GM18520 (cell line): ENCODE data around the gene CARD6.
"Not testable (repeated sequence)": the region's sequence is repeated elsewhere in the genome, so short reads cannot be mapped to it uniquely, and the experiment has no call there.

Experiments
- ATAC-seq: cut with Tn5 transposase; IDR thresholded peaks from one replicate; pipeline ENCODE4 v1.9.1; 2021; ENCODE audit not compliant: unreplicated experiment

CARD6 gene, protein sequence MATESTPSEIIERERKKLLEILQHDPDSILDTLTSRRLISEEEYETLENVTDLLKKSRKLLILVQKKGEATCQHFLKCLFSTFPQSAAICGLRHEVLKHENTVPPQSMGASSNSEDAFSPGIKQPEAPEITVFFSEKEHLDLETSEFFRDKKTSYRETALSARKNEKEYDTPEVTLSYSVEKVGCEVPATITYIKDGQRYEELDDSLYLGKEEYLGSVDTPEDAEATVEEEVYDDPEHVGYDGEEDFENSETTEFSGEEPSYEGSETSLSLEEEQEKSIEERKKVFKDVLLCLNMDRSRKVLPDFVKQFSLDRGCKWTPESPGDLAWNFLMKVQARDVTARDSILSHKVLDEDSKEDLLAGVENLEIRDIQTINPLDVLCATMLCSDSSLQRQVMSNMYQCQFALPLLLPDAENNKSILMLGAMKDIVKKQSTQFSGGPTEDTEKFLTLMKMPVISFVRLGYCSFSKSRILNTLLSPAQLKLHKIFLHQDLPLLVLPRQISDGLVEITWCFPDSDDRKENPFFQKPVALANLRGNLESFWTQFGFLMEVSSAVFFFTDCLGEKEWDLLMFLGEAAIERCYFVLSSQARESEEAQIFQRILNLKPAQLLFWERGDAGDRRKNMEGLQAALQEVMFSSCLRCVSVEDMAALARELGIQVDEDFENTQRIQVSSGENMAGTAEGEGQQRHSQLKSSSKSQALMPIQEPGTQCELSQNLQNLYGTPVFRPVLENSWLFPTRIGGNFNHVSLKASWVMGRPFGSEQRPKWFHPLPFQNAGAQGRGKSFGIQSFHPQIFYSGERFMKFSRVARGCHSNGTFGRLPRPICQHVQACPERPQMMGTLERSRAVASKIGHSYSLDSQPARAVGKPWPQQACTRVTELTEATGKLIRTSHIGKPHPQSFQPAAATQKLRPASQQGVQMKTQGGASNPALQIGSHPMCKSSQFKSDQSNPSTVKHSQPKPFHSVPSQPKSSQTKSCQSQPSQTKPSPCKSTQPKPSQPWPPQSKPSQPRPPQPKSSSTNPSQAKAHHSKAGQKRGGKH

DNA sequence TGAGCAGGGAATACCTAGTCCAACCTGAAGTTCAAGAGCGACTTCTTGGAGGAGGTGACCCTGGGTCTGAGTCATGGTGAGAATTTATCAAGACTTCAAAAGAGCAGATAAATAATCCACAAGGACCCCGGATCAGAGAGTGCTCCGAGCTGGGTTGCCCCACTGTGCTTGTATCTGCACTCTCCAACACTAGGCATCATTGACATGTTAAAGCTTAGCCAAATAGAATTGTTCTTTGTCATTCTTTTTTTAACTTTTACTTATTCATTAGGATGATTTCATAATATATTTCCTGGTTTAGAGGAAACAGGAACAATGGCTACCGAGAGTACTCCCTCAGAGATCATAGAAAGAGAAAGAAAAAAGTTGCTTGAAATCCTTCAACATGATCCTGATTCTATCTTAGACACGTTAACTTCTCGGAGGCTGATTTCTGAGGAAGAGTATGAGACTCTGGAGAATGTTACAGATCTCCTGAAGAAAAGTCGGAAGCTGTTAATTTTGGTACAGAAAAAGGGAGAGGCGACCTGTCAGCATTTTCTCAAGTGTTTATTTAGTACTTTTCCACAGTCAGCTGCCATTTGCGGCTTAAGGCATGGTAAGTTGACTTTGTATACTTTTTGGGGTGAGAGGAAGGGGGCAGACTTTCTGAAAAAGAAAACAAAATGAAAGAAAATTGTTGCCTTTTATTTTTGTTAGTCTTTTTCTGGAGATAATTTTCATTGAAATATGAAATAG is at the start of gene CARD6:
CARD6 (plus strand) TSS at position 300 of the 738 bp plus-strand sequence; CDS start at position 316, 16 bp downstream.
- ATAC-seq = no peak

DNA sequence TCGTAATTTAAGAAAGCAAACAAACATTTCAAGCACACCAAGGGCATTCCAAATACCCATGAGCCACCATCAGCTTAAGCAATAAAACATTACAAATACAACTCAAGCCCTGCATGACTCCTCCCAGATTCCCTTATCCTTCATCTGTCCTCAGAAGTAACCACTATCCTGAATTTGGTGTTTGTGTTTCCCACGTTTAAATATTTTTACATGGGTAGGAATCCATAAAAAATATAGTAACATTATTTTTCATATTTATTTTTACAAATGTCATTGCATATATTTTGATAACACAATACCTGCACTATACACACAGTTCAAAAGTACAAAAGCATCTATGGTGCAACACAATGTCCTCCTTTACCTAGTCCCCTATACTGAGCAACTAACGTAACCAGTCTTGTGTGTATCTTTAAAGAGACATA is 49.4 kb upstream of the CARD6 start:
- ATAC-seq = no peak

DNA sequence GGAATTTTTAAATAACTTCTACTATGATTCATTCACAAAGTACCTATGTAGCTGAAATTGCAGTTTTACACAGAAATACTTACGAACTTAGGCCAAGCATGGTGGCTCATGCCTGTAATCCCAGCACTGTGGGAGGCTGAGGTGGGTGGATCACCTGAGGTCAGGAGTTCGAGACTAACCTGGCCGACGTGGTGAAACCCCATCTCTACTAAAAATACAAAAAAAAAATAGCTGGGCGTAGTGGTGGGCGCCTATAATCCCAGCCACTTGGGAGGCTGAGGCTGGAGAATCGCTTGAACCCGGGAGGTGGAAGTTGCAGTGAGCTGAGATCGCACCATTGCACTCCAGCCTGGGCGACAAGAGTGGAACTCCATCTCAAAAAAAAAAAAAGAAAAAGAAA is 48.5 kb upstream of the CARD6 start:
- ATAC-seq = not testable (repeated sequence)

DNA sequence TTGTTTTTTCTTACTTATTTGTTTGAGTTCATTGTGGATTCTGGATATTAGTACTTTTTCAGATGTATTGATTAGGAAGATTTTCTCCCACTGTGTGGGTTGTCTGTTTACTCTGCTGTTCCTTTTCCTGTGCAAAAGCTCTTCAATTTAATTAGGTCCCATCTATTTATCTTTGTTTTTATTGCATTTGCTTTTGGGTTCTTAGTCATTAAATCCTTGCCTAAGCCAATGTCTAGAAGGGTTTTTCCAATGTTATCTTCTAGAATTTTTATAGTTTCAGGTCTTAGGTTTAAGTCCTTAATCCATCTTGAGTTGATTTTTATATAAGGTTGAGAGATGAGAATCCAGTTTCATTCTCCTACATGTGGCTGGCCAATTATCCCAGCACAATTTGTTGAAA is 46.8 kb upstream of the CARD6 start:
- not testable (repeated sequence) for ATAC-seq

DNA sequence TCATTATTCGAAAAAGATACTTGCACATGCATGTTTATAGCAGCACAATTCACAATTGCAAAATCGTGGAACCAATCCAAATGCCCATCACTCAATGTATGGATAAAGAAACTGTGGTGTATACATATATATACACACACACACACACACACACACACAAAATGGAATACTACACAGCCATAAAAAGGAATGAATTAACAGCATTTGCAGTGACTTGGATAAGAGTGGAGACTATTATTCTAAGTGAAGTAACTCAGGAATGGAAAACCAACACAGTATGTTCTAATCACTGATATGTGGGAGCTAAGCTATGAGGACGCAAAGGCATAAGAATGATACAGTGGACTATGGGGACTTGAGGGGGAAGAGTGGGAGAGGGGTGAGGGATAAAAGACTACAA is 46.3 kb upstream of the CARD6 start:
- not testable (repeated sequence) for ATAC-seq

DNA sequence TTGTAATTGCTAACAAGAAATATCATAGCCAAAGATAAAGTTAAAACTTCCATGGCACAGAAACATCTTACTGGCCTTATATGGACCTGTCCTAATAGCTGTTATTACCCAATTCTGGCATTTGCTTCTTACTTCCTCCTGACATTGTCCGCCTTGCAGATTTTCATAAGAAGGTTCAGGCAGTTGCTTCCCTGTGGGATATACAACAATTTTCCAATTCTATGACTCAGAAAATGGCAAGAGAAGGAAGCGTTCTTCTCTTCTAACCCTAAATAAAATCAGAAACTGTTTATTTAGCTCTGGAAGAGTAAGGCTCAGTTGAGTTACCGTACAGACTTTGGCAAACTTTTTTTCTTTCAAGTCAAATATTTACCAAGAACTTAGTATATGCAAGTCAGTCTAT is 44.7 kb upstream of the CARD6 start:
- no peak for ATAC-seq

DNA sequence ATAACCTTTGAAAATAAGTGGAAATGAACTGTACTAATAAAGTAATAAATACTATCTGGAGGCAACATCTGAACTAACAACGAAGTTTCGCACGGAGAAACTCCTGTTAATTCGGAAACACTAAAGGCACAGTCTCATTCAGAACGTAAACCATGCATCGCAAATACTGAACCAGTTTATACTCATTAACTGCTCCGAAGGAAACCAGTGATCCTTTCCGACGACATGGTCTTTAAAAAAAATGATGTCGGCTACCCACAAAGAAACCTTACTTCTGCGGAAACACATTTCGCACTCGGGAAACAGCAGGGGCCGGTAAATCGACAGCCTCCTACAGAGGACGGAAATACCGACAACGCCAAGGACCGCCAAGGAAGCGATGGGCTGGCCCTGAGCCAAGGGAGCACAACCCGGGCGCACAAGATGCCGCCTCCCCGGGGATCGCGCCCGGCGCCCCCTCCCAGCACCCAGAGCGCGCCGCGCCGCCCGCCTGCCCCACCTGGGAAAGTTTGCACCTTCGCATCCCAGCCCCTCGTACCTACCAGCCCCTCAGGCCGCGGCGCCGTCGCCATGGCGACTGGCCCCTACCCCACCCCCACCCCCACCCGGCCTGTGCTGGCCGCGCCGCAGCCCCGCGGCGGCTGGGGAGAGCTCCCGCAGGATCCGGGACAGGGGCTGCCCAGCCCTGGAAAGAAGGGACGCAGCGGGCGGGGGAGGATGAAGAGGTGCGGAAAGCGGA is 43.7 kb upstream of the CARD6 start:
- peak; percentile 21 for ATAC-seq

DNA sequence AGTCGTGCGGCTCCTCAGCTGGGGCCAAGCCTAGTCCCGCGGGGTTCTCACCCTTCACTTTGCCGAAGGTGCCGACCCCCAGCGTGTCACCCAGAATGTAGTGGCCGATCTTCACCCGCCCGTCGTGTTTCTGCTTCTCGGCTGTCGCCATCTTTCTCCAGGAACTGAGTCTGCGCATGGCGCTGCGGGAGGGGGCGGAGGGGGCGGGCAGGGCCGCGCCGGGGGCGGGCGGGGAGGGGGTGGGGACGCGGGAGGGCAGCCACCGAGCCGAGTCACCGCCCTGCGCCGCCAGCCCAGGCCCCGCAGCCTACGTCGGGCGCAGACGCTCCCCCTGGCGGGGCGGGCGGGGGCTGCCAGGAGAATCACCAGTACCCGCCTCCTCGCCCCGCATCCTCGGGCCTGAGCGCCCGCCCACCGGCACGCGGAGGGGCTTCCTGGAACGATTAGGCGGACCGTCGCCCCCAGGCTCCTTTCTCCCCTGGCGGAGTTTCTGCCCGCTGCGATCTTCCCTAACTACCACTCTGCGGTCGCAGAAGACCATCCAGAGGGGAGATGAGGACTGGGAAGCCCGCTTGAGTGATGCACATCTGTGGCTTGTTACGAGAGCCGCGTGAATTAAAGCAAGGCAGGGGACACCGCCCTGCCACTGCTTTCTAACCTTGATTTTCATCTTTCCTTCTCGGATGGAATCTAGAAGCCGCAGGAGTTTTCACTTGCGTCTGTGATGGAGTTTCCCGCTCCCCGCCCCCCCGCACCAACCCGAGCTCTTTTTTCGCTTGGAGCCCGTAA is 43.0 kb upstream of the CARD6 start, which contains the start of gene PRKAA1:
PRKAA1 (minus strand) TSS at position 363 of the 789 bp plus-strand sequence; CDS start at position 178, 185 bp downstream.
- peak; percentile 99 for ATAC-seq

DNA sequence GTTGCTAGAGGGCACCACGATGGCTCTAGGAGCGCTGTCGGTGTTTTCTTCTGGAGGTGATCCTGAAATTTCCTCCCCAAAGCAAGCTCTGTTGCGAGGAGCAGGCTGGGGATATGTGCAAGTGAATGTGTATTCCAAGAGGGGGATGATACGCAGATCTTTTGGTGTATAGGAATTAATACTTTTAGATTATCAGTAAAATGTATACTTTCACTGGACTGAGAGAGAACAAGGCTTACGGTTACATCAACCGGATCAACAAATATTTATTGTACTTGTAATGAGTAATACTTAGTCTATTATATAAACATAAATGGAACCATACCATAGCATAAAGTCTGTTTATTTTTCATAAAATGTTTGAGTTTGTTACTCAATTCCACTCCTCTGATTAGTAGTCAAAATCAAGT is 42.4 kb upstream of the CARD6 start:
- no peak for ATAC-seq

DNA sequence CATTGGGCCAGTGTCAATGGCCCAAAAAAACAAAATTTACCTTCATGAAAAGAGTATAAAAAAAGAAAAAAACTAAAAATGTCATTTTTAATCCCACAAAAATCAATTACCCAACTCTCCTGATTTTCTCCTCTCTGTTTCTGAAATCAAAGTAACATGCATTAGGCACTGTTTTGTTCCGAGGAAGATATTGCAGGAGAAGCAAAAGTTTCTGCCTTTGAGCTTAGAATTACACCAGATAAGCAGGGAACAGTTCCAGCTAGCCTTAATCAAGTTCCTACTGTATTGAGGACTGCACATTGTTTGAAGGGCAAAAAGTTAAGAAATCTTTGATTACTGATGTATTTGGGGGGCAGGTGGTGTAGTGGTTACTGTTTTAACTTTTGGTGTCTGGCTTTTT is 41.9 kb upstream of the CARD6 start:
- ATAC-seq = no peak

DNA sequence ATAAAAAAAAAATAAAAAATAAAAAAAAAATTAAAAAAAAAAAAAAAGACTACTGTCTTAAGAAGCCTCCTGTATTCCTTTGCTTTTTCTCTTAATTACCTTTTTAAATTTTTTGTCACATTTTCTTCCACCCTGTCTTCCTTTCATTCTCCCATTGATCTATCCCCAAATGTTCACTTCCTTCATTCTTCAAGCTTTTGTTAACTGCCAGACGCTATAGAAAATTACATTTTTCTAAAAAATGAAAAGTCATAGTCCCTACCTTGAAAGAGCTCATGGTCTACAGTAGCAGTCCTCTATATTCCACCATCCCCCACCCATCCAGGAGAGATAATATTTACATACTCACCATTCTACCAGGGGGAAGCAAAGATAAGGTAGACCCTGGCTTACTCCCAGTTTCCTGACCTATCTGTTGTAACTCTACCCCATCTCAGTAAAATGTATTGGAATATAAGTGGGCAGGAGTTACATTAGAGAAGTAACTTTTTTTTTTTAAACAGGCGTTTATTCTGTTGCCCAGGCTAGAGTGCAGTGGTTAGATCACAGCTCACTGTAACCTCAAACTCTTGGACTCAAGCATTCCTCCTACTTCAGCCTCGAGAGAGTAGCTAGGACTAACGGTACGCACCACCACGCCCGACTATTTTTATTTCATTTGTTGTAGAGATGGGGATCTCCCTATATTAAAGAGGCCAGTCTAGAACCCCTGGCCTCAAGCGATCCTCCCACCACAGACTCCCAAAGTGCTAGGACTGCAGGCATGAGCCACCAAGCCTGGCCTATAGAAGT is 39.2 kb upstream of the CARD6 start:
- ATAC-seq = no peak

DNA sequence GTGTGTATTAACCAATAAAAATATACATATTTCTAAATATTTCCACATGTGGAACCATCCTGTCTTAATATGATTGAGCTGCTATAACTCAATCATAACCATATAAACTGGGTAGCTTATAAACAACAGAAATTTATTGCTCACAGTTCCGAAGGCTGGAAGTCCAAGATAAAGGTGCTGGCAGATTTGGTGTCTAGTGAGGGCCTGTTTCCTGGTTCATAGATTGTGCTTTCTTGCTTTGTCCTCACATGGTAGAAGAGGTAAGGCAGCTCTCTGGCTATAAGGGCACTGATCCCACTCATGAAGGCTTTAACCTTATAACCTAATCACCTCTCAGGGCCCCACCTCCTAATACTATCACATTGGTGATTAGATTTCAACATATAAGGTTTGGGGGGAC is 29.0 kb upstream of the CARD6 start:
- no peak for ATAC-seq

DNA sequence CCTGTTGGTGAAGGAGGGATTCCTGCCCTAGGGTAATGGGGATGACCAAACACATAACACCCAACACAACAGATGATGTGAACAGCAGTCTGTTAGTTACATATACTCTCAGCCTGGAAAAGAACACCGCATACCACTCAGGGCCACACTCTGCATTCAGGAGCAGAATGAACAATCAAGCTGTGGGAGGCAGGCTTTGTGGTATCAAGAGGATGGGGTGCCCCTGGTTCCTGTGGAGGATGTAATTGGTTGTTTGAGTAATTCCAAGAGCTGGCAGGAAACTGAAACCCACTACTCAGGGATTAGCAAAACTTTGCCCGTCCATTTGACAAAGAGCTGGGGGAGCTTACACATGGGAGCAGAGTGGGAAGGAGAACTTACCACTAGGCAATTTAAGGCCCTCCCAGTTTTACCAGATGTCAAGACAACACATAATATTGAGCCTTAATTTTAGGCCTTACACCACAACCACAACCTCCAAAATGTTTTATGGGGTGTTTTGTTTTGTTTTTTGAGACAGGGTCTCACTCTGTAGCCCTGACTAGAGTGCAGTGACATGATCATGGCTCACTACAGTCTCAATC is 27.4 kb upstream of the CARD6 start:
- no peak for ATAC-seq

DNA sequence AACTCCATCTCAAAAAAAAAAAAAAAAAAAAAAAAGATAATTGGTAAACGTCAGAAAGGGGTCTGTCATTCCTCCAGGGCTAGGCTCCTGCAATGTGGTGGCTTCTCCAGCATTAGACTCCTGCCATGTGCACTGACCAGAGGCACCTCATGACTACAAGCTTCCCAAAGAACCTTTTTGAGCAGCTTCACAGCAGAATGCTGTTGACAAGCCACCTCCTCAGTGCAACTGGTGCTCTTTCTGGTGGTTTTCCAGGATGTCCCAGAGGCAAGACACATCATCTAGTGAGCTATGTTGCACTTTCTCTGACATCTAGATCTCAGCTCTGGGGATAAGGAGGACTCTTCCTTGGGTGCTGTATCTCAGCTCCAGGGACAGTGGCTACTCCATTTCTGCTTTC is 17.7 kb upstream of the CARD6 start:
- no peak for ATAC-seq

DNA sequence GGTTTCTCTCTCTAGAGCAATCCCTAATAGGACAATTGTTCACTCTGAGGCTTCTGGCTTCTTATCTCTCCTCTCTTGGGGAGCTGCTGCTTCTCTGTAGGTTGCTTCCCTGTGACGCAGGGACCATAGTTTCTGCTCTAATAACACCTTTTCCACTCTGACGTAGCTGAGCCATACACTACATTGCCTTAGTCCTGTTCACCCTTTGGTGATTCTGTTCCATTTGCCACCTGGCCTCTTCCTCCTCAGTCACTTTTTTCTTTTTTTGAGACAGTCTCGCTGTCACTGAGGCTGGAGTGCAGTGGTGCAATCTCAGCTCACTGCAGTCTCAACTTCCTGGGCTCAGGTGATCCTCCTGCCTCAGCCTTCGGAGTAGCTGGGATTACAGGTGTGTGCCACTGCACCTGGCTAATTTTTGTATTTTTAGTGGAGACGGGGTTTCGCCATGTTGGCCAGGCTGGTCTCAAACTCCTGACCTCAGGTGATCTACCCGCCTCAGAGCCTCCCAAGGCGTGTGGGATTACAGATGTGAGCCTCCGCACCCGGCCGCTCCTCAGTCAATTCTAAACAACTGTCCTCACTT is 15.6 kb upstream of the CARD6 start:
- not testable (repeated sequence) for ATAC-seq

DNA sequence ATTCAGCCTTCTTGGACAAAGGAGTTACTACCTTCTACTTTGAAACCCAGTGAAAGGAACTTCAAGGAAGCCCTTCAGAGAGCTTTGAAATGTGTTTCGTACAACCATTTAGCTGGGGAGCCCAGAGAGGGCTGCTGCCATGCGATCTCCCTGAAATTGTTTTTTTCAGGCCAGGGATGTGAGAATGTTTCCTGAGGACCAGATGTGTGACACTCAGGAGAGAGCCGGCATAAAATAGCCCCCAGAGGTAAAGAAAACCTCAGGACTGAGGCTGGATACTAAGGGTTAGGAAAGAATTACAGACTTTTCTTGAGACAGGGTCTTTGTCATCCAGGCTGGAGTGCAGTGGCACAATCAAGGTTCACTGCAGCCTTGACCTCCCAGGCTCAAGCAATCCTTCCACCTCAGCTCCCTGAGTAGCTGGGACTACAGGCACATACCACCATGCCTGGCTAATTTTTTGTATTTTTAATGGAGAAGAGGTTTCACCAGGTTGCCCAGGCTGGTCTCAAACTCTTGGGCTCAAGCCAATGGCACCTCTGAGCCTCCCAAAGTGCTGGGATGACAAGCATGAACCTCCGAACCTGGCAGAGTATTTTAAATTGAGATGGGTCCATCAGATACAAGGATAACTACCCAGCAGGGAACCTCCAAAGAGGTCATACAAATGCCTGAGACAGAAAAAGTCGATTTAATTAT is 14.5 kb upstream of the CARD6 start:
- no peak for ATAC-seq
